HepG2 (cell line): ENCODE results near the gene NAPB. TPM values are rescaled to one million over a fixed set of nuclear protein-coding genes. Genes with fewer than 3 reads are reported as not detected.

Experiments
- ATM ChIP-seq: fragments of 450-650 bp; IDR thresholded peaks from 2 replicates; pipeline ENCODE4 v1.7.1; 2017; ENCODE audit warnings: mild to moderate bottlenecking, borderline replicate concordance
- FOXO1 ChIP-seq: sonication (generic); formaldehyde crosslinking; IDR thresholded peaks from 2 replicates; pipeline ENCODE4 v1.4.0; 2020; ENCODE audit warnings: missing genetic modification reagents
- GATAD2A ChIP-seq: IDR thresholded peaks from 2 replicates; pipeline ENCODE4 v1.6.1; 2016
- MIXL1 ChIP-seq: IDR thresholded peaks from 2 replicates; pipeline ENCODE4 v1.6.1; 2016
- MYC ChIP-seq: sonication (generic); formaldehyde crosslinking; IDR thresholded peaks from 2 replicates; pipeline ENCODE4 v1.9.0; 2021; ENCODE audit warnings: missing genetic modification reagents, borderline replicate concordance
- NFYB ChIP-seq: sonication (generic); formaldehyde crosslinking; IDR thresholded peaks from 2 replicates; pipeline ENCODE4 v1.4.0; 2020; ENCODE audit warnings: missing genetic modification reagents
- ONECUT2 ChIP-seq: sonication (generic); formaldehyde crosslinking; IDR thresholded peaks from 2 replicates; pipeline ENCODE4 v1.4.0; 2020; ENCODE audit warnings: missing genetic modification reagents
- RFXANK ChIP-seq: IDR thresholded peaks from 2 replicates; pipeline ENCODE4 v1.6.1; 2016
- SMARCE1 ChIP-seq: fragments of 450-650 bp; IDR thresholded peaks from 2 replicates; pipeline ENCODE4 v1.6.1; 2017; ENCODE audit warnings: borderline replicate concordance
- SP4 ChIP-seq: sonication (generic); formaldehyde crosslinking; IDR thresholded peaks from 2 replicates; pipeline ENCODE4 v1.8.1; 2023; ENCODE audit warnings: mild to moderate bottlenecking, missing genetic modification reagents
- ZFYVE20 ChIP-seq: sonication (generic); formaldehyde crosslinking; IDR thresholded peaks from 2 replicates; pipeline ENCODE4 v1.8.0; 2023; ENCODE audit warnings: low read depth, mild to moderate bottlenecking, moderate library complexity, missing genetic modification reagents, borderline replicate concordance
- ZKSCAN5 ChIP-seq: sonication (generic); formaldehyde crosslinking; IDR thresholded peaks from 2 replicates; pipeline ENCODE4 v1.5.1; 2020; ENCODE audit warnings: mild to moderate bottlenecking, missing genetic modification reagents
- ZNF256 ChIP-seq: sonication (generic); formaldehyde crosslinking; conservative IDR thresholded peaks from 2 replicates; pipeline ENCODE4 v1.4.0; 2020; ENCODE audit warnings: missing genetic modification reagents
- ZNF430 ChIP-seq: sonication (generic); formaldehyde crosslinking; IDR thresholded peaks from 2 replicates; pipeline ENCODE4 v1.9.0; 2021; ENCODE audit warnings: mild to moderate bottlenecking, missing genetic modification reagents
- ZNF672 ChIP-seq: sonication (generic); formaldehyde crosslinking; IDR thresholded peaks from 2 replicates; pipeline ENCODE4 v1.8.1; 2022; ENCODE audit warnings: missing genetic modification reagents
- polyA plus RNA-seq, 8 experiments: library from polyadenylated mRNA; depleted of rRNA in 3 of 8; stranded (reverse) in 7 of 8; unstranded in 1 of 8; fragments of >200 nt; fragmentation: Illumina TruSeq in 4 of 8; extraction: Trizol in 4 of 8; gene quantifications; 2 replicates each; pipeline versions ENCODE4 v1.2.1 to v1.2.3, GENCODE V29; 2011 to 2016; ENCODE audit warnings: low read depth in 4 of 8, missing spikeins in 1 of 8, mixed read lengths in 1 of 8; ENCODE audit not compliant: insufficient read depth in 1 of 8
- total RNA-seq, 5 experiments: library from RNA; depleted of rRNA; stranded (reverse); fragments of >200 nt; fragmentation: Illumina TruSeq; extraction: Trizol; gene quantifications; 2 replicates each; pipeline ENCODE4 v1.2.3, GENCODE V29; 2016; ENCODE audit warnings: low read depth in 1 of 5
- TF ChIP-seq, protein P1 (sequence below), 2 experiments: sonication (generic) in 1 of 2; formaldehyde crosslinking in 1 of 2; IDR thresholded peaks; 2 replicates each; pipeline versions ENCODE4 v1.4.0 to v1.6.1; 2016 to 2020; ENCODE audit warnings: borderline replicate concordance in 1 of 2, low read depth in 1 of 2, mild to moderate bottlenecking in 1 of 2, missing genetic modification reagents in 1 of 2
- TF ChIP-seq, protein P2 (sequence below): sonication (generic); formaldehyde crosslinking; IDR thresholded peaks from 2 replicates; pipeline ENCODE4 v1.8.0; 2022; ENCODE audit warnings: missing genetic modification reagents, mild to moderate bottlenecking, inconsistent platforms, borderline replicate concordance
- TF ChIP-seq, protein P3 (sequence below): sonication (generic); formaldehyde crosslinking; IDR thresholded peaks from 2 replicates; pipeline ENCODE4 v1.8.0; 2022; ENCODE audit warnings: missing genetic modification reagents, mild to moderate bottlenecking, borderline replicate concordance
- TF ChIP-seq, protein P4 (sequence below): fragments of 450-650 bp; IDR thresholded peaks from 2 replicates; pipeline ENCODE4 v1.6.1; 2017
- TF ChIP-seq, protein P5 (sequence below): sonication (generic); formaldehyde crosslinking; IDR thresholded peaks from 2 replicates; pipeline ENCODE4 v1.5.0; 2020; ENCODE audit warnings: missing genetic modification reagents
- TF ChIP-seq, protein P6 (sequence below): IDR thresholded peaks from 2 replicates; pipeline ENCODE4 v1.6.1; 2016; ENCODE audit warnings: mild to moderate bottlenecking, missing biosample characterization, missing genetic modification reagents

The NAPB gene
- total and polyA plus RNA-seq, 2 of the 13 experiments (the other 11 are each of a cell fraction or from before 2014, with no cell fraction given) = 15.2 to 16.1 TPM

DNA sequence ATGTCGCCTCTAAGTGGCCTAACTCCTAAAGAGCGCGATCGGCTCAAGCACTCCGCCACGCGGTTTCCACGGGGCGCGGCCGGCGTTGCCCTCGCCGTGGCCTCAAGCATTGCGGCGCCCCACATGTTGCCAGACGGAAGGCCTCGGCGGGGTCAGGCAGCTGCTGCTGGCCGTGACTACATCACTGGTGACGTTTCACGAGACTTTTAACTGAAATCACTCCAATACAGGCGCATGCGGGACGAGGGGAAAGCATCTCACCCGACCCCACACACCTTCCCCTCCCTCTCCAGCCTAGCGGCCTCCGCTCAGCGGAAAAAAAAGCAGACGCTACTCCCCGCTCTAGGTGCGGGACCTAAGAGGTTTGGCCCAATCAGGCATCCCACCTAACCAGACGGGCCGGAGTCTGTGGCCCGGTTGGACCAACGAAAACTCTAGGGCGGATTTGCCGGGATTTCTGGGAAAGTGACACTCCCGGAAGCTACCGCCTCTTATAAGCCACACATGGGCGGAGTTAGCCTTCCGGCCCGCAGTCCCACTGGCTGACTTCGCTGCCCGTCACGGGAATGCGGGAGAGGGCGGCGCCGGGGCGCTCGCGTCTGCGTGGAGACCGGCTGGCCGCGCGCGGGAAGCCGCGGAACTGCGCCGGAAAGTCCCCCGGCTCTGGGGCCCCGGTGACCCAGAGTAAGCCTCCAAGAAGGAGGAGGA is 70.9 kb downstream of the NAPB start, which contains the start of gene NXT1 (continued):
- TF ChIP-seq, protein P1, sequence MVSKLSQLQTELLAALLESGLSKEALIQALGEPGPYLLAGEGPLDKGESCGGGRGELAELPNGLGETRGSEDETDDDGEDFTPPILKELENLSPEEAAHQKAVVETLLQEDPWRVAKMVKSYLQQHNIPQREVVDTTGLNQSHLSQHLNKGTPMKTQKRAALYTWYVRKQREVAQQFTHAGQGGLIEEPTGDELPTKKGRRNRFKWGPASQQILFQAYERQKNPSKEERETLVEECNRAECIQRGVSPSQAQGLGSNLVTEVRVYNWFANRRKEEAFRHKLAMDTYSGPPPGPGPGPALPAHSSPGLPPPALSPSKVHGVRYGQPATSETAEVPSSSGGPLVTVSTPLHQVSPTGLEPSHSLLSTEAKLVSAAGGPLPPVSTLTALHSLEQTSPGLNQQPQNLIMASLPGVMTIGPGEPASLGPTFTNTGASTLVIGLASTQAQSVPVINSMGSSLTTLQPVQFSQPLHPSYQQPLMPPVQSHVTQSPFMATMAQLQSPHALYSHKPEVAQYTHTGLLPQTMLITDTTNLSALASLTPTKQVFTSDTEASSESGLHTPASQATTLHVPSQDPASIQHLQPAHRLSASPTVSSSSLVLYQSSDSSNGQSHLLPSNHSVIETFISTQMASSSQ (IDR thresholded peaks at IDR 0.05; ENCODE audit: low read depth) = no peak; the same call in 1 of the 2 replicates
- TF ChIP-seq, protein P1 (CRISPR knock-in tag; IDR thresholded peaks at IDR 0.05; ENCODE audit: borderline replicate concordance) = peak; percentile 21; the same call in 1 of the 2 replicates
- TF ChIP-seq RFXANK (CRISPR knock-in tag) = peak; percentile 64; the same call in 1 of the 2 replicates
- TF ChIP-seq ATM = no peak
- no peak for TF ChIP-seq ZNF672 (CRISPR knock-in tag)
- peak; percentile 85 for TF ChIP-seq ZNF430 (CRISPR knock-in tag)
- TF ChIP-seq, protein P2, sequence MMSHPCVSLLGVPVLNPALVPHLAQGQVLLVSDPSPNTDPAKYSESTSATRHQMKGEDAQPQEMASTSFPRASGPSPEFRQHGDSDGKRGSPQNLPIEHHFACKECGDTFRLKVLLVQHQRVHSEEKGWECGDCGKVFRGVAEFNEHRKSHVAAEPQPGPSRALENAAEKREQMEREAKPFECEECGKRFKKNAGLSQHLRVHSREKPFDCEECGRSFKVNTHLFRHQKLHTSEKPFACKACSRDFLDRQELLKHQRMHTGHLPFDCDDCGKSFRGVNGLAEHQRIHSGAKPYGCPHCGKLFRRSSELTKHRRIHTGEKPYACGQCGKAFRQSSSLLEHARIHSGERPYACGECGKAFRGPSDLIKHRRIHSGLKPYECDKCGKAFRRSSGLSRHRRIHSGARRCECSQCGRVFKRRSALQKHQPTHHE (CRISPR knock-in tag) = peak; percentile 32
- TF ChIP-seq MYC = peak; percentile 93
- TF ChIP-seq SMARCE1 = no peak
- 0 out of 2 replicates have a peak, but pooled peaks have one; percentile 62 for TF ChIP-seq ZKSCAN5 (CRISPR knock-in tag)
- peak; percentile 100 for TF ChIP-seq SP4 (CRISPR knock-in tag)
- TF ChIP-seq, protein P3, sequence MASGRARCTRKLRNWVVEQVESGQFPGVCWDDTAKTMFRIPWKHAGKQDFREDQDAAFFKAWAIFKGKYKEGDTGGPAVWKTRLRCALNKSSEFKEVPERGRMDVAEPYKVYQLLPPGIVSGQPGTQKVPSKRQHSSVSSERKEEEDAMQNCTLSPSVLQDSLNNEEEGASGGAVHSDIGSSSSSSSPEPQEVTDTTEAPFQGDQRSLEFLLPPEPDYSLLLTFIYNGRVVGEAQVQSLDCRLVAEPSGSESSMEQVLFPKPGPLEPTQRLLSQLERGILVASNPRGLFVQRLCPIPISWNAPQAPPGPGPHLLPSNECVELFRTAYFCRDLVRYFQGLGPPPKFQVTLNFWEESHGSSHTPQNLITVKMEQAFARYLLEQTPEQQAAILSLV = peak; percentile 93
- TF ChIP-seq, protein P4, sequence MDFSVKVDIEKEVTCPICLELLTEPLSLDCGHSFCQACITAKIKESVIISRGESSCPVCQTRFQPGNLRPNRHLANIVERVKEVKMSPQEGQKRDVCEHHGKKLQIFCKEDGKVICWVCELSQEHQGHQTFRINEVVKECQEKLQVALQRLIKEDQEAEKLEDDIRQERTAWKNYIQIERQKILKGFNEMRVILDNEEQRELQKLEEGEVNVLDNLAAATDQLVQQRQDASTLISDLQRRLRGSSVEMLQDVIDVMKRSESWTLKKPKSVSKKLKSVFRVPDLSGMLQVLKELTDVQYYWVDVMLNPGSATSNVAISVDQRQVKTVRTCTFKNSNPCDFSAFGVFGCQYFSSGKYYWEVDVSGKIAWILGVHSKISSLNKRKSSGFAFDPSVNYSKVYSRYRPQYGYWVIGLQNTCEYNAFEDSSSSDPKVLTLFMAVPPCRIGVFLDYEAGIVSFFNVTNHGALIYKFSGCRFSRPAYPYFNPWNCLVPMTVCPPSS = no peak
- TF ChIP-seq, protein P5, sequence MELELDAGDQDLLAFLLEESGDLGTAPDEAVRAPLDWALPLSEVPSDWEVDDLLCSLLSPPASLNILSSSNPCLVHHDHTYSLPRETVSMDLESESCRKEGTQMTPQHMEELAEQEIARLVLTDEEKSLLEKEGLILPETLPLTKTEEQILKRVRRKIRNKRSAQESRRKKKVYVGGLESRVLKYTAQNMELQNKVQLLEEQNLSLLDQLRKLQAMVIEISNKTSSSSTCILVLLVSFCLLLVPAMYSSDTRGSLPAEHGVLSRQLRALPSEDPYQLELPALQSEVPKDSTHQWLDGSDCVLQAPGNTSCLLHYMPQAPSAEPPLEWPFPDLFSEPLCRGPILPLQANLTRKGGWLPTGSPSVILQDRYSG (CRISPR knock-in tag) = no peak; the same call in 1 of the 2 replicates
- TF ChIP-seq ONECUT2 = no peak
- TF ChIP-seq ZFYVE20 (CRISPR knock-in tag) = peak; percentile 91; the same call in 1 of the 2 replicates
- TF ChIP-seq GATAD2A = peak; percentile 71
- TF ChIP-seq FOXO1 (CRISPR knock-in tag) = peak; percentile 53
- TF ChIP-seq, protein P6, sequence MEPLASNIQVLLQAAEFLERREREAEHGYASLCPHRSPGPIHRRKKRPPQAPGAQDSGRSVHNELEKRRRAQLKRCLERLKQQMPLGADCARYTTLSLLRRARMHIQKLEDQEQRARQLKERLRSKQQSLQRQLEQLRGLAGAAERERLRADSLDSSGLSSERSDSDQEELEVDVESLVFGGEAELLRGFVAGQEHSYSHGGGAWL (CRISPR knock-in tag) = peak; percentile 94
- peak; percentile 54 for TF ChIP-seq ZNF256
- TF ChIP-seq NFYB = peak; percentile 98
- peak; percentile 53; the same call in 1 of the 2 replicates for TF ChIP-seq MIXL1
